OCI-LY3 (cell line): ENCODE results near the gene SMIM23.

ENCODE experiments used
- H2AFZ ChIP-seq: fragments of 200-600, 300-600 bp; shearing (Covaris generic); 2 replicates; pipeline ENCODE4 v1.6.0; 2014; ENCODE audit warnings: antibody characterized with exemption, low read depth, low read length
- H3K27ac ChIP-seq: fragments of 200-600, 300-600 bp; sonication (generic); 2 replicates; pipeline ENCODE4 v1.5.1; 2014; ENCODE audit warnings: mild to moderate bottlenecking, low read length, moderate library complexity, mixed read lengths
- H3K27me3 ChIP-seq: fragments of 200-600, 300-600 bp; sonication (generic); 2 replicates; pipeline ENCODE4 v1.6.1; 2014; ENCODE audit warnings: low read depth, low read length, mixed read lengths
- H3K36me3 ChIP-seq: fragments of 200-600, 300-600 bp; sonication (generic); replicated peaks from 2 replicates; pipeline ENCODE3; 2014; ENCODE audit warnings: low read depth, low read length, mixed read lengths
- H3K4me1 ChIP-seq: fragments of 300-600, 200-600 bp; sonication (generic); 2 replicates; pipeline ENCODE4 v1.6.1; 2014; ENCODE audit warnings: low read length, mixed read lengths
- H3K4me2 ChIP-seq: fragments of 200-600, 300-600 bp; sonication (generic); 2 replicates; pipeline ENCODE4 v1.6.1; 2014; ENCODE audit warnings: low read length, mixed read lengths
- H3K4me3 ChIP-seq: fragments of 300-600, 200-600 bp; sonication (generic); 2 replicates; pipeline ENCODE4 v1.5.1; 2014; ENCODE audit warnings: antibody characterized with exemption, mild to moderate bottlenecking, low read length, moderate library complexity
- H3K79me2 ChIP-seq: fragments of 300-600, 200-600 bp; shearing (Covaris generic); 2 replicates; pipeline ENCODE4 v1.6.1; 2014; ENCODE audit warnings: mild to moderate bottlenecking, low read length, mixed read lengths
- H3K9ac ChIP-seq: fragments of 300-600, 200-600 bp; shearing (Covaris generic); 2 replicates; pipeline ENCODE4 v1.6.0; 2014; ENCODE audit warnings: mild to moderate bottlenecking, low read length, moderate library complexity
- H3K9me3 ChIP-seq: fragments of 200-600, 300-600 bp; shearing (Covaris generic); 2 replicates; pipeline ENCODE4 v1.6.1; 2014; ENCODE audit warnings: low read length, mixed read lengths; ENCODE audit not compliant: insufficient read depth
- H4K20me1 ChIP-seq: fragments of 200-600, 300-600 bp; sonication (generic); 2 replicates; pipeline ENCODE4 v1.6.1; 2016; ENCODE audit warnings: low read length, mixed read lengths; ENCODE audit not compliant: insufficient read depth
- EZH2phosphoT487 ChIP-seq: fragments of 200-600 bp; shearing (Covaris generic); IDR thresholded peaks from 2 replicates; pipeline ENCODE4 v1.6.1; 2018; ENCODE audit warnings: antibody characterized with exemption, mixed run types, low read depth
- TF ChIP-seq, protein P1 (sequence below): fragments of 200-600, 300-600 bp; sonication (generic); IDR thresholded peaks from 2 replicates; pipeline ENCODE4 v1.5.1; 2014; ENCODE audit warnings: antibody characterized with exemption, low read length, low read depth

The SMIM23 gene

DNA sequence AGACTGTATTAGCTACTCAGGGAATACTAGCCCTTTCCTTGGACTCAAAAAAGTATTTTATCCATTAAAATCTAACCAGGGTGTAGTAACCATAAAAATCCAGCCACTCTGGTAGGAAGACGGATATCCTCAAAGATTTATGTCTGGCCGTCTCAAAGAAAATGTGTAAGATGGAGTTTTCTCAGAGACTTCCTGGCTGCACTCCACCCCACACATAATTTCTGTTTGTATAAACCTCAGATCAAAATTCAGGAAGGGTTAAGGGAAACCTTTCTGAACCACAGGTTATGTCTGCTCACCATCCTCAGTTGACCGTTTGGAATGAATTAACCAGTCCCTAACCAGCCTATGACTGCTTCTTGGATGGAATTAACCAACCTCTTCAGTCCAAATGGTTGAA is 13.8 kb upstream of the SMIM23 start:
- Histone ChIP-seq H3K9me3 (peaks cover 6% of the 10 kb centered on the region), H3K79me2 (no peaks in the 10 kb centered on the region), H3K4me1 (no peaks in the 10 kb centered on the region), H3K9ac (no peak overlapping the region), H3K27me3 (peaks cover 14% of the 10 kb centered on the region), H3K4me2 (no peak overlapping the region), H3K27ac (no peak overlapping the region), H4K20me1 (no peaks in the 10 kb centered on the region), H2AFZ (no peak overlapping the region), H3K4me3 (no peak overlapping the region), H3K36me3 (no peaks in the 10 kb centered on the region)
- TF ChIP-seq EZH2phosphoT487: no peak
- TF ChIP-seq, protein P1, sequence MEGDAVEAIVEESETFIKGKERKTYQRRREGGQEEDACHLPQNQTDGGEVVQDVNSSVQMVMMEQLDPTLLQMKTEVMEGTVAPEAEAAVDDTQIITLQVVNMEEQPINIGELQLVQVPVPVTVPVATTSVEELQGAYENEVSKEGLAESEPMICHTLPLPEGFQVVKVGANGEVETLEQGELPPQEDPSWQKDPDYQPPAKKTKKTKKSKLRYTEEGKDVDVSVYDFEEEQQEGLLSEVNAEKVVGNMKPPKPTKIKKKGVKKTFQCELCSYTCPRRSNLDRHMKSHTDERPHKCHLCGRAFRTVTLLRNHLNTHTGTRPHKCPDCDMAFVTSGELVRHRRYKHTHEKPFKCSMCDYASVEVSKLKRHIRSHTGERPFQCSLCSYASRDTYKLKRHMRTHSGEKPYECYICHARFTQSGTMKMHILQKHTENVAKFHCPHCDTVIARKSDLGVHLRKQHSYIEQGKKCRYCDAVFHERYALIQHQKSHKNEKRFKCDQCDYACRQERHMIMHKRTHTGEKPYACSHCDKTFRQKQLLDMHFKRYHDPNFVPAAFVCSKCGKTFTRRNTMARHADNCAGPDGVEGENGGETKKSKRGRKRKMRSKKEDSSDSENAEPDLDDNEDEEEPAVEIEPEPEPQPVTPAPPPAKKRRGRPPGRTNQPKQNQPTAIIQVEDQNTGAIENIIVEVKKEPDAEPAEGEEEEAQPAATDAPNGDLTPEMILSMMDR: no peak

DNA sequence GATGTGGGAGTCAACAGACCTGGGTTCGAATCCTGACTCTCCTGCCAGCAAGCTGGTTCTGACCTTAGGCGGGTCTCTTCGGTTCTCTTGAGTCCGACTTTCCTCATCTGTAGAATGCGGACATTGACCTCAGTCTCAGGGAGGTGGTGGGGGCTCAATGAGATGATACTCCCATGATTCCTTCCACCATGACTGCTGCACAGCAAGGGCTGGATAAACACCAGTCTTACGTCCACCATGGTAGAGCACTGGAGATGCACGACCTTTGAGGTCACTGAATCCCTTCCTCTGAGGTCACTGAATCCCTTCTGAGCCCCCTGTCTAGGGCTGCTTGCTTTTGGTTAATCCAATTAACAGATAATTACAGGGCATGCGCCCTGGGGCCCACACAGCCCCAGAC is 12.5 kb upstream of the SMIM23 start:
- H3K79me2 ChIP-seq: no peaks in the 10 kb centered on the region
- no peak overlapping the region for H3K9ac ChIP-seq
- H3K4me2 ChIP-seq: no peak overlapping the region
- H2AFZ ChIP-seq: no peak overlapping the region
- H3K9me3 ChIP-seq: no peaks in the 10 kb centered on the region
- H3K27me3 ChIP-seq: peaks cover 7% of the 10 kb centered on the region; the same call in 1 of the 2 replicates
- TF ChIP-seq, protein P1: no peak
- TF ChIP-seq EZH2phosphoT487: no peak
- H3K4me1 ChIP-seq: no peaks in the 10 kb centered on the region
- no peaks in the 10 kb centered on the region for H4K20me1 ChIP-seq
- no peak overlapping the region for H3K27ac ChIP-seq
- no peak overlapping the region for H3K4me3 ChIP-seq
- H3K36me3 ChIP-seq: no peaks in the 10 kb centered on the region

DNA sequence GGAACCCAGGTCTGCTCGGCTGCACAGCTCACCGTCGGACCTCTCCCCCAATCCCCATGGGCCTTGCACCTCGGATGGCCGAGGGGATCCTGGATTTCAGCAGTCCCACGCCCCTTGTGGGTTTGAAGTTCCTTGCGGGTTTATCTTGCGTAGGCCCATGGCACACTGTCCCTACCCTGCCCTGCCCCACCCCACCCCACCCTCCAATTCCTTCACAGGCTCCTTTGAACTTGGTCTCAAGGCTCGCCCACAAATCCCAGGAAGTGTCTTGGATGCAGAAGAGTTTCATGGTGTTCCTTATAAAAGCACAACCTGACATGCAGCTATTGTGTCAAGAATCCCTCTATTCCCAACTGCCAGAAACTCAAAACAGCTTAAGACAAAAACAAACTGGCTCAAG is 11.2 kb upstream of the SMIM23 start:
- no peak overlapping the region for H3K9ac ChIP-seq
- H3K9me3 ChIP-seq: no peaks in the 10 kb centered on the region
- no peak overlapping the region for H2AFZ ChIP-seq
- H3K36me3 ChIP-seq: no peaks in the 10 kb centered on the region
- no peak overlapping the region for H3K4me2 ChIP-seq
- no peaks in the 10 kb centered on the region for H3K79me2 ChIP-seq
- no peaks in the 10 kb centered on the region for H3K4me1 ChIP-seq
- TF ChIP-seq EZH2phosphoT487: no peak
- TF ChIP-seq, protein P1: no peak
- H3K4me3 ChIP-seq: no peak overlapping the region
- peaks cover 7% of the 10 kb centered on the region; the same call in 1 of the 2 replicates for H3K27me3 ChIP-seq
- no peak overlapping the region for H3K27ac ChIP-seq
- H4K20me1 ChIP-seq: no peaks in the 10 kb centered on the region

DNA sequence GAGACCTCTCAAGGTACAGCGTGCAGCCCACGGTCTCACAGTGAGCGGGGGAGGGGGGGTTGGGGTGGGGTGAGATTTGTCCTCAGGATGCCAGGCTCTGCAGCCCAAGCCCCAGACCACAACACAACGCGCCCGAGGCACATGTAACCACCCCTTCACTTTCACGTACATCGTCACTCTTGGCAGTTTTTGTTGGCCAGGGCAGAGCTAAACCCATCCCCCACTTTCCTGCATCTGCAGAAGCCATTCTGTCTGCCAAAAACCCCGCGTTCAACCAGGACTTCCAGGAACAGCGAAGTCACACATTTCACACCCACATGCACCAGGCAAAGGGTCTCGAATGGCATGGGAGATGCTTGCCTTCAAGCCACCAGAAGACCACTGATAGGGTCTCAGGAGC is 9.4 kb upstream of the SMIM23 start:
- peaks cover 16% of the 10 kb centered on the region for H3K27me3 ChIP-seq
- H3K4me3 ChIP-seq: no peak overlapping the region
- no peak overlapping the region for H3K4me2 ChIP-seq
- H4K20me1 ChIP-seq: no peaks in the 10 kb centered on the region
- H2AFZ ChIP-seq: no peak overlapping the region
- H3K4me1 ChIP-seq: no peaks in the 10 kb centered on the region
- no peak overlapping the region for H3K27ac ChIP-seq
- H3K9me3 ChIP-seq: no peaks in the 10 kb centered on the region
- H3K36me3 ChIP-seq: no peaks in the 10 kb centered on the region
- H3K79me2 ChIP-seq: no peaks in the 10 kb centered on the region
- H3K9ac ChIP-seq: no peak overlapping the region
- TF ChIP-seq, protein P1: no peak
- TF ChIP-seq EZH2phosphoT487: no peak
